Measurements from ENCODE around the gene PSMD13. TPM values are rescaled to one million over a fixed set of nuclear protein-coding genes. Genes with fewer than 3 reads are reported as not detected.

Gene PSMD13
- total RNA-seq, 3 donors from 2014 or later: 348 to 399 (median 390) TPM

DNA sequence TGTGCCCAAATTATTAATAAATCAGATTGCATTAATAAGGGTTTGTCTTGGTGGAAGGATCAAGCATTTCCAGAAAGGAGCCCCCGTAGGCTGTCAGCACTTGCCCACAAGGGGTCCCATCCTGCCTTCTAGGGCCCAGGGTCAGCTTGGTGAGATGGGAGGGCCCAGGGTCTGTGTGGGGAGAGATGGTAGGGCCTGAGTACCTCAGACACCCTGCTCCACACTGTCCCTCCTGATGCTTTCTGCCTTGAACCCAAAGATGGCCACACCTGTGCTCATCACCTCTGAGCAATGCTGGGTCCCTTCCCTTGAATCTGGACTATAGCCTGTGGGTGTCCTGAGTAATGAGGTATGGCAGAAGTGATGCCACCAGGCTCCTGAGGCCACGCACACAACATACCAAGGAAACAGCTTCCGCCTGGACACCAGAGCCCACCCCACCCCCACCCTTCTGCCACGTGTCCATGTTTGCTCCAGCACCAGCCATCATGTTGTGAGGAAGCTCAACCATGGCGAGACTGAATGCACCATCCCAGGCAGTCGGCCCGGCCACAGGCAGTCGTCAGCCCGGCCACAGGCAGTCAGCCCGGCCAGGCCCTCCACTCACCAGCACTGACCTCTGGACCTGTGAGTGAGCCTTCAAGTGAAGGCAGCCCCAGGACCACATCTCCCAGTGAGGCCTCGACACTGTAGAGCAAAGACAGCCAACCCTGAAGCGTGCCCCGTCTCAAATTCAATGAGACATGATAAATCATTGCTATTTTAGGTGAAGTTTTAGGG lies 36.4 kb upstream of the PSMD13 start:
- H3K4me3 Mint-ChIP-seq: no peak overlapping the region
- peaks cover 39% of the 10 kb centered on the region for H3K4me1 Mint-ChIP-seq (ENCODE audit: low read depth)
- DNase-seq (no peak), ATAC-seq (no peak)
- H3K36me3 Mint-ChIP-seq (ENCODE audit: insufficient read depth): peaks cover 4% of the 10 kb centered on the region
- H3K9me3 Mint-ChIP-seq: no peaks in the 10 kb centered on the region
- no peaks in the 10 kb centered on the region for H3K27me3 Mint-ChIP-seq (ENCODE audit: low read depth)

- peaks cover 4% of the 10 kb centered on the region for H3K36me3 Mint-ChIP-seq (ENCODE audit: insufficient read depth)
- peak overlapping the region; percentile 5 for H3K4me3 Mint-ChIP-seq
- DNase-seq (no peak), ATAC-seq (peak in 1 of 2 donors; percentile 24)
- peaks cover 46% of the 10 kb centered on the region for H3K4me1 Mint-ChIP-seq (ENCODE audit: low read depth)
- H3K9me3 Mint-ChIP-seq: no peaks in the 10 kb centered on the region
- no peaks in the 10 kb centered on the region for H3K27me3 Mint-ChIP-seq (ENCODE audit: low read depth)
These were observed 34.8 kb upstream of the PSMD13 start for GRCh38 chr11:201966-202365.

DNA sequence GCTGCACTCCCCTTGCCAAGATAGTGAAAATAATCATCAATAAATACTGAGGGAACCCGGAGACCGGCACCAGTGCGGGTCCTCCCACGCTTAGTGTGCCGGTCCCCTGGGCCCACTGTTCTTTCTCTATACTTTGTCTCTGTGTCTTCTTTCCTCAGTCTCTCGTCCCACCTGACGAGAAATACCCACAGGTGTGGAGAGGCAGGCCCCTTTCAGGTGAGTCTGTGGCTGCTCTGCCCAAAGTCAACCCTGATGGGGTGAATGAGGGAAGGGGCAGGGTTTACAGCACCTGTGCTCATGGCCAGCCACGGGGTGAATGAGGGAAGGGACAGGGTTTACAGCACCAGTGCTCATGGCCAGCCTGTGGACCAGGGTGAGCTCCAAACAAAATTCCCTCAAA lies 34.3 kb upstream of the PSMD13 start:
- H3K27me3 Mint-ChIP-seq (ENCODE audit: low read depth): no peaks in the 10 kb centered on the region

DNA sequence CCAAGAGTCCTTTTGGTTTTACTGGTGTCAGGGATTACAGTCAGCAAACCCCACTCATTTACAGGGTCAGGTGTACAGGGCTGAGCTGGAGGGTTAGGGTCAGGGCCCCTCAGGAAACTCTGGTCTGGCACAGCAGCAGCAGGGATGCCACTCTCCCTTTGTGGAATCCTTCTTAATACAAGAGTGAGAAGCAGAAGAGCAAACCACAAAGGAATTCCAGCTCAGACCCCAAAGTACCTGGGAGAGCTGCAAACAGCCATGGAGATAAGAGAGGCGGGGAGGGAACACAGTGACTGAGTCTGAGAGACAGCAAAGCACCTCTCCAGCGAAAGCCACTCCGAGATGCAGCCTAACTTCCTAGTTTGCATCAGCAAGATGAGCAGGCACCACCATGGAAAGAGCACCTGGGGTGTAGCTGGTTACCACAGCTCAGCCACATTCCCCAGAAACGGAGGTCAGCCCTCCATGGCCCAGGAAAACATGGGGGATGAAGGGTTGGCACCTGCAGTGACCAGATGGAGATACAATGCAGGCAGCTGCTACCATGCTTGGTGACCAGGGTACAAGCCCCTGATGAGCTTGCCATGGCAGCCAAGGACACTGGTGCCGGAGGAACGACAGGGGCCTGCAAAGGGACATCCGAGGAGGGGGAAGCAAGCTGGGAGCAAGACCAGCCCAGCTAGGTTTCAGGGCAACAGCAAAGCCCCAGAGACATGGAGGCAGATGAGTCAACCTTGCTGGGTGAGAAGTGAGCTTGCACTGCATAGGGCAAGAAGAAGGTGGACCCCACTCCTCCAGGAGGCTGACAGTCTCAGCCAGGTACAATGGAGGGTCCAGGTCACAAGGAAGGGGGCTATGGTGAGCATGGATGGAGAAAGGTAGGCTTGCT lies 33.5 kb upstream of the PSMD13 start:
- no peak for DNase-seq
- ATAC-seq: no peak
- Mint-ChIP-seq H3K36me3 (ENCODE audit: insufficient read depth) (peaks cover 4% of the 10 kb centered on the region), H3K27me3 (ENCODE audit: low read depth) (no peaks in the 10 kb centered on the region), H3K9me3 (no peaks in the 10 kb centered on the region), H3K4me3 (no peak overlapping the region), H3K4me1 (ENCODE audit: low read depth) (peaks cover 46% of the 10 kb centered on the region)

More for the DNA sequence above, 34.3 kb upstream of the PSMD13 start:
- no peak for DNase-seq
- no peak for ATAC-seq
- H3K4me1 Mint-ChIP-seq (ENCODE audit: low read depth): peaks cover 46% of the 10 kb centered on the region
- no peaks in the 10 kb centered on the region for H3K9me3 Mint-ChIP-seq
- peak overlapping the region; percentile 5 for H3K4me3 Mint-ChIP-seq
- peaks cover 4% of the 10 kb centered on the region for H3K36me3 Mint-ChIP-seq (ENCODE audit: insufficient read depth)

- Mint-ChIP-seq H3K9me3 (no peaks in the 10 kb centered on the region), H3K36me3 (ENCODE audit: insufficient read depth) (peaks cover 4% of the 10 kb centered on the region), H3K27me3 (ENCODE audit: low read depth) (no peaks in the 10 kb centered on the region), H3K4me1 (ENCODE audit: low read depth) (peaks cover 46% of the 10 kb centered on the region), H3K4me3 (no peak overlapping the region)
- no peak for ATAC-seq
- DNase-seq: no peak
These were observed 32.7 kb upstream of the PSMD13 start for GRCh38 chr11:203945-204586.

GRCh38 chr11:204587-205109 lies 32.1 kb upstream of the PSMD13 start:
- H3K9me3 Mint-ChIP-seq: no peaks in the 10 kb centered on the region
- H3K27me3 Mint-ChIP-seq (ENCODE audit: low read depth): no peaks in the 10 kb centered on the region
- ATAC-seq: no peak
- peaks cover 50% of the 10 kb centered on the region for H3K4me1 Mint-ChIP-seq (ENCODE audit: low read depth)
- peak overlapping the region; percentile 19 for H3K4me3 Mint-ChIP-seq
- DNase-seq: no peak
- peaks cover 5% of the 10 kb centered on the region for H3K36me3 Mint-ChIP-seq (ENCODE audit: insufficient read depth)

DNA sequence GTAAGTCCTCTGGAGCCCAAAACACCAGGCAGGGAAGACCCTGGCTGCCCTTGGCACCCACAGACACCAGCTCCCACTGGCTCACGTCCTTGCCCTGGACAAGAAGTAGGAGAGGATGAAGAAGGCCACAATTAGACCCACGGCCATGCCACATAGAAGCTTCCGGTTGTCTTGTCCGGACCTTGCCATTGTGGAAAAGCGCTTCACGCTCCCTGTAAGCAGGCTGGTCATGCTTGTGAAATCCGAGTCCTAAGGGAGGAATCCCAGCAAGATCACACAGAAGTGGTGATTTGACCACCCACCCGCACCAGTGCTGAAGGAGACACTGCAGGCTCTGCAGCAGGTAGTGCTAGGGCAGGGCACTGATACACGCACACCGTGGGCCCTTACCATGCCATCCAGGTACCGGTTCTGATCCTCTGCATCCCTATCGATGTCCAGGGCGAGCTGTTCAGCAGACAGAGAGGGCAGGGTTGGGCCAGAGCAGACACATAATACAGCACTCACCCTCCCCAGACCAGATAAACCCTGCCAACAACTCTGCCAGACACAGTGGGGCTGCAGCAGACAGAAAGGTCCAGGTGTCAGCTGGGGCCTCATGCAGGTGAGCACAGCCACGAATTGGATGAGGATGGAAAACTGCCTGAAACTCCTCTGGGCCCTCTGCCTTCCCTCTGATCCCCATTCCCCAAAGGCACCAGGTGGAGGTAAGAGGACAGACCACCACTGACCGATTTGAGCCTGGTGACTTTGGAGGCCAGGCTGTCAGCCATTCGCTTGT lies 31.4 kb upstream of the PSMD13 start:
- H3K36me3 Mint-ChIP-seq (ENCODE audit: insufficient read depth): peaks cover 12% of the 10 kb centered on the region
- H3K27me3 Mint-ChIP-seq (ENCODE audit: low read depth): no peaks in the 10 kb centered on the region
- DNase-seq (no peak), ATAC-seq (no peak)
- peak overlapping the region; percentile 91 for H3K4me3 Mint-ChIP-seq
- H3K9me3 Mint-ChIP-seq: no peaks in the 10 kb centered on the region
- H3K4me1 Mint-ChIP-seq (ENCODE audit: low read depth): peaks cover 56% of the 10 kb centered on the region

GRCh38 chr11:206002-206384 lies 30.8 kb upstream of the PSMD13 start:
- no peak for ATAC-seq
- peak overlapping the region; percentile 91 for H3K4me3 Mint-ChIP-seq
- no peaks in the 10 kb centered on the region for H3K27me3 Mint-ChIP-seq (ENCODE audit: low read depth)
- peaks cover 58% of the 10 kb centered on the region for H3K4me1 Mint-ChIP-seq (ENCODE audit: low read depth)
- H3K36me3 Mint-ChIP-seq (ENCODE audit: insufficient read depth): peaks cover 14% of the 10 kb centered on the region
- H3K9me3 Mint-ChIP-seq: no peaks in the 10 kb centered on the region
- DNase-seq: no peak

DNA sequence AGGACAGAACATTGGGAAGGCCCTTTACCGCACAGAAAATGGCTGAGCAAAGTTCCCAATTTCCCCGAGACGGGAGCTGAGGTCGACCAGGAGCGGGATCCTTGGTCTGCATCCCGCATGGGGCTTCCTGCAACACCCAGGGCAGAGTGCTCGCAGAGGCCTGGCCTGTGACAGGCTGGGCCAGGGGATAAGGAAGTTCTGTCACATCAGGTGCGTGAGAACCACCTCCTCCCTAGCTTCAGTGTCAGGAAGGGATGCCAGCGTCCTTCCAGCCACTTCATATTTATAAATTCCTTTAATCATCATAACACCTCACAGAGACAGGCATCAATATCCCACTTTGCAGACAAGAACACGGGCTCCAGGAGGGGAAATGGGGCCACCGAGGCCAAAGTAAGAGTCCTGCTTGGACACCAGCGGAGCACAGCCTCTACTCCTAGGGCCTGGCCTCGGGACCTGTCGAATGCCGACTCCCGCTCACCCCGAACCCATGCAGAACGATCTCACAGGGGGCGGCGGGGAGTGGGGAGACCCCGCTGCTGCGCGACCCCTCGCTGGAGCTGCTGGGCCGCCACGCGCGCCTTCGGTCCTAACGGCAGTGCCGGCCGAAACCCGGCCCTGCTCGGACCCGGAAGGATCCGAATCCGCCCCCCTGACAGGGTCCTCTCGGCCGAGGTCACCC lies 30.1 kb upstream of the PSMD13 start:
- peaks cover 21% of the 10 kb centered on the region for H3K36me3 Mint-ChIP-seq (ENCODE audit: insufficient read depth)
- DNase-seq (peak; percentile 19), ATAC-seq (peak in 1 of 2 donors; percentile 0)
- H3K4me3 Mint-ChIP-seq: peak overlapping the region; percentile 91
- no peaks in the 10 kb centered on the region for H3K9me3 Mint-ChIP-seq
- H3K27me3 Mint-ChIP-seq (ENCODE audit: low read depth): no peaks in the 10 kb centered on the region
- H3K4me1 Mint-ChIP-seq (ENCODE audit: low read depth): peaks cover 55% of the 10 kb centered on the region

DNA sequence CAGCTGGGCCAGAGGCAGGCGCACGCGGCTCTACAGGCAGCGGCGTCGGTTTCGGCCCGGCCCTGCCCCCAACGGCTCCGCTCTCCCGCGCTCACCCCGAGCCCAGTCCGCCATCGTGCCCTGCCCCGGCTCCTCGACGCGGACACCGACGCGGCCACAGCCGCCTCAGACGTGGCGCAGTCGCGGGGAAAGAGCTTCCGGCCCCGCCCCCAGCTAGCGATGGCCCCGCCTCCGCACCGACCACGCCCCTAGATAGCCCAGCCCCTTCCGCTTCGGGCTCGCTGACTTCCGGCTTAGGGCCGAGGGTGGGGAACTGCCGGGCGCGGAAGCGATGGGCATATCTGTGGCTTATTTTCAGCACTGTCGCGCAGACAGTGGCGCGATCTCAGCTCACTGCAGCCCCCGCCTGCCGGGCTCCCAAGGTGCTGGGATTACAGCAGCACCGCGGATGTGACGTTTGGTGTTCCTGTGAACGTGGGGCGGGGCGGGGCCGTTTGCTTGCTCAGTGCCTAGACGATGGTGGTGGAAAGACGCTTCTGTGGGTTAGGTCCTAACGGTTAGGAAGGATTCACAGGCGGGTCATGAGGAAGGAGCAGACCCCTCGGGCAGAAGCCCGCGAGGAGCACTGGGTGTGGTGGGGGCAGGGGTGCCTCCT lies 29.4 kb upstream of the PSMD13 start, which contains the start of the genes BET1L and RIC8A:
Gene BET1L (minus strand): TSS at position 192 of the 655 bp plus-strand sequence. CDS start 78 bp downstream, at position 114.
Gene RIC8A (plus strand): TSS at position 501 of the 655 bp plus-strand sequence. CDS start 1,147 bp downstream, outside the sequence.
- Mint-ChIP-seq H3K9me3 (no peaks in the 10 kb centered on the region), H3K4me1 (ENCODE audit: low read depth) (peaks cover 48% of the 10 kb centered on the region), H3K27me3 (ENCODE audit: low read depth) (no peaks in the 10 kb centered on the region), H3K4me3 (peak within 1 kb of the TSS; percentile 91), H3K36me3 (ENCODE audit: insufficient read depth) (peaks cover 23% of the 10 kb centered on the region)
- DNase-seq (peak; percentile 95), ATAC-seq (peak; percentile 81 to 83)

- Mint-ChIP-seq H3K27me3 (ENCODE audit: low read depth) (no peaks in the 10 kb centered on the region), H3K4me1 (ENCODE audit: low read depth) (peaks cover 43% of the 10 kb centered on the region), H3K36me3 (ENCODE audit: insufficient read depth) (peaks cover 23% of the 10 kb centered on the region), H3K9me3 (no peaks in the 10 kb centered on the region), H3K4me3 (peak overlapping the region; percentile 91)
- DNase-seq (no peak), ATAC-seq (peak; percentile 19)
These were observed 29.0 kb upstream of the PSMD13 start for GRCh38 chr11:207863-208180.

- H3K4me1 Mint-ChIP-seq (ENCODE audit: low read depth): peaks cover 38% of the 10 kb centered on the region
- ATAC-seq (peak; percentile 69 to 72), DNase-seq (peak; percentile 73)
- peak overlapping the region; percentile 91 for H3K4me3 Mint-ChIP-seq
- peaks cover 25% of the 10 kb centered on the region for H3K36me3 Mint-ChIP-seq (ENCODE audit: insufficient read depth)
- H3K9me3 Mint-ChIP-seq: no peaks in the 10 kb centered on the region
- no peaks in the 10 kb centered on the region for H3K27me3 Mint-ChIP-seq (ENCODE audit: low read depth)
These were observed 28.4 kb upstream of the PSMD13 start for GRCh38 chr11:208181-208916.
